Esophagus squamous epithelium (tissue), 4 donors: ENCODE measurements around the gene DOCK1.

Experiments
- POLR2A ChIP-seq, 4 donors: fragments of 450-650 bp; IDR thresholded peaks; one replicate each; pipeline ENCODE4 v1.6.1; 2017; ENCODE audit warnings: antibody characterized with exemption in 4 of 4, mild to moderate bottlenecking in 4 of 4, moderate library complexity in 3 of 4
- TF ChIP-seq, protein P1 (sequence below), 6 experiments: fragments of 450-650 bp in 4 of 6; fragments of 200-600 bp in 2 of 6; sonication (generic) in 2 of 6; IDR thresholded peaks; one replicate each; pipeline ENCODE4 v1.5.1; 2016 to 2019; ENCODE audit warnings: antibody characterized with exemption in 6 of 6, mild to moderate bottlenecking in 4 of 6, moderate library complexity in 4 of 6

DNA sequence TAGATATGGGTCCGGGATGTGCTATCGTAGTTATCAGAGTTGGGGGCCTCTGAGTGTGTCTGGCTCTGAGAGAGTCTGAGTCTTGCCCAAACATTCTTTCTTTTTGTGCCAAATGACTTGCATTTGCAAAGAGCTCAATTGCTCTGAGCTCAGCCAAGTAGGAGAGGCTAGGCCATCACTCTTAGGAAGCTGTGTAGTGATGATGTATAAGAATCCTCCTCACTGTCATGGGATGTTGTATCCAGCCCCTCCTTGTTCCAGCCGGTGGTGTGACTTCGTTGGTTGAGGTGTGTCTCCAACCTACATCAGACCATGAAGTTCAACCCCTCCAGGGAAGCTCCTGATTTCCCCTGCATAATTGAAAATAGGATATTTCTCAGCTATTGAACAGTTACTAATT, 546.4 kb downstream of the DOCK1 start:
- TF ChIP-seq, protein P1, sequence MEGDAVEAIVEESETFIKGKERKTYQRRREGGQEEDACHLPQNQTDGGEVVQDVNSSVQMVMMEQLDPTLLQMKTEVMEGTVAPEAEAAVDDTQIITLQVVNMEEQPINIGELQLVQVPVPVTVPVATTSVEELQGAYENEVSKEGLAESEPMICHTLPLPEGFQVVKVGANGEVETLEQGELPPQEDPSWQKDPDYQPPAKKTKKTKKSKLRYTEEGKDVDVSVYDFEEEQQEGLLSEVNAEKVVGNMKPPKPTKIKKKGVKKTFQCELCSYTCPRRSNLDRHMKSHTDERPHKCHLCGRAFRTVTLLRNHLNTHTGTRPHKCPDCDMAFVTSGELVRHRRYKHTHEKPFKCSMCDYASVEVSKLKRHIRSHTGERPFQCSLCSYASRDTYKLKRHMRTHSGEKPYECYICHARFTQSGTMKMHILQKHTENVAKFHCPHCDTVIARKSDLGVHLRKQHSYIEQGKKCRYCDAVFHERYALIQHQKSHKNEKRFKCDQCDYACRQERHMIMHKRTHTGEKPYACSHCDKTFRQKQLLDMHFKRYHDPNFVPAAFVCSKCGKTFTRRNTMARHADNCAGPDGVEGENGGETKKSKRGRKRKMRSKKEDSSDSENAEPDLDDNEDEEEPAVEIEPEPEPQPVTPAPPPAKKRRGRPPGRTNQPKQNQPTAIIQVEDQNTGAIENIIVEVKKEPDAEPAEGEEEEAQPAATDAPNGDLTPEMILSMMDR (IDR thresholded peaks at IDR 0.05): no peak
- no peak for TF ChIP-seq POLR2A (IDR thresholded peaks at IDR 0.05)
